ENCODE results near the gene LTB.

- no peak for TF ChIP-seq TSHZ2 (CRISPR knock-in tag; IDR thresholded peaks at IDR 0.05)
- TF ChIP-seq TOX (CRISPR knock-in tag; IDR thresholded peaks at IDR 0.05; ENCODE audit: borderline replicate concordance), result no peak
- no peak for TF ChIP-seq OSR1 (CRISPR knock-in tag; IDR thresholded peaks at IDR 0.05)
- no peak for TF ChIP-seq ZFP3 (CRISPR knock-in tag; IDR thresholded peaks at IDR 0.05)
These were observed 7.8 kb downstream of the LTB start for GRCh38 chr6:31574106-31575061.
